Right lobe of liver (tissue), 4 donors: ENCODE results near the gene TSC22D1.

Experiments used
- POLR2A ChIP-seq: fragments of 450-650 bp; IDR thresholded peaks from one replicate; pipeline ENCODE4 v1.6.1; 2017; ENCODE audit warnings: antibody characterized with exemption, mild to moderate bottlenecking
- TF ChIP-seq, protein P1 (sequence below), 4 donors: fragments of 200-600 bp in 3 of 4; fragments of 450-650 bp in 1 of 4; IDR thresholded peaks; one replicate each; pipeline versions ENCODE4 v1.5.1 to v1.8.0; 2016 to 2022; ENCODE audit warnings: antibody characterized with exemption in 4 of 4, mild to moderate bottlenecking in 2 of 4
- donor health status: DM: no; HTN: no; CAD: no.
- donor health status: DM: no; HTN: no; CAD: no.
- donor health status: DM: no; HTN: yes; CAD: no.

DNA sequence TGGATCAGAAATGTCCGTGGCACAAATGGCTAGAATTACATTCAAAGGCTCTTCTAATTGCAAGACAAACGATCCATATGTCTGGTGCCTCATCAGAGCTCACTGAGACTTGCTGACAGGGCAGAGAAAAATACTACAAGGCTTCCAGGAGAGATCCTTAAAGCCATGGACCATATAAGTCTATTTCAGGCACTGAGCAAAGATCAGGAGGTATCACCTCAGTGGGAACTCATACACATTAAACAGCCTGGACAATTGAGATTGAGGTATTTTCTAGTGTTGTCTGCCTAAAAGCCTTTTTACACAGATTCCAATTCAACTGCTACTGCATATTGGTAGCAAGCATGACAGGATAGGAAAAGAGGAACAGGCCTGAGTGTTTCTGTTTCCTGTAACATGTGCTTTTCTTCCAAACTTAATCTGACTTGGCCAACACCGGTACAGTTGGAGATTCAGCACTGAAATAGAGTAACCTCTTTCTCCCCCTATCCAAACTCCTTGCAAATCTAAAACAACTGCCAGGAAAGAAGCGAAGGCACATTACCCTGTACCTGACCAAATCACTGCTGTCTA, 136.6 kb downstream of the TSC22D1 start:
- TF ChIP-seq, protein P1, sequence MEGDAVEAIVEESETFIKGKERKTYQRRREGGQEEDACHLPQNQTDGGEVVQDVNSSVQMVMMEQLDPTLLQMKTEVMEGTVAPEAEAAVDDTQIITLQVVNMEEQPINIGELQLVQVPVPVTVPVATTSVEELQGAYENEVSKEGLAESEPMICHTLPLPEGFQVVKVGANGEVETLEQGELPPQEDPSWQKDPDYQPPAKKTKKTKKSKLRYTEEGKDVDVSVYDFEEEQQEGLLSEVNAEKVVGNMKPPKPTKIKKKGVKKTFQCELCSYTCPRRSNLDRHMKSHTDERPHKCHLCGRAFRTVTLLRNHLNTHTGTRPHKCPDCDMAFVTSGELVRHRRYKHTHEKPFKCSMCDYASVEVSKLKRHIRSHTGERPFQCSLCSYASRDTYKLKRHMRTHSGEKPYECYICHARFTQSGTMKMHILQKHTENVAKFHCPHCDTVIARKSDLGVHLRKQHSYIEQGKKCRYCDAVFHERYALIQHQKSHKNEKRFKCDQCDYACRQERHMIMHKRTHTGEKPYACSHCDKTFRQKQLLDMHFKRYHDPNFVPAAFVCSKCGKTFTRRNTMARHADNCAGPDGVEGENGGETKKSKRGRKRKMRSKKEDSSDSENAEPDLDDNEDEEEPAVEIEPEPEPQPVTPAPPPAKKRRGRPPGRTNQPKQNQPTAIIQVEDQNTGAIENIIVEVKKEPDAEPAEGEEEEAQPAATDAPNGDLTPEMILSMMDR (IDR thresholded peaks at IDR 0.05) = no peak
- TF ChIP-seq POLR2A = no peak
